ENCODE results near the gene RAB7A. TPM values are rescaled to one million over a fixed set of nuclear protein-coding genes. Genes with fewer than 3 reads are reported as not detected.

RAB7A gene
- total and polyA plus RNA-seq, 12 donors = 76.7 to 446 (median 133) TPM

GRCh38 chr3:128845119-128845777 lies 119.3 kb downstream of the RAB7A start:
- Histone ChIP-seq H3K9me3 (replicated peaks in 1 of 3) (no peaks in the 10 kb centered on the region), H3K27ac (no peak overlapping the region), H3K36me3 (replicated peaks in 1 of 2) (no peaks in the 10 kb centered on the region), H3K4me3 (peak overlapping the region in 2 of 4 donors; percentile 5 to 46), H3K4me1 (replicated peaks in 1 of 2) (peaks cover 7 to 10% of the 10 kb centered on the region in 2 donors), H3K27me3 (no peaks in the 10 kb centered on the region)
- intact Hi-C loops (cut with DNase I) = loop anchor here in 1 of 2 donors (5.0 kb wide), 1 partner anchor 228 kb away; no protein-coding TSS in a partner anchor
- TF ChIP-seq POLR2A (IDR thresholded peaks at IDR 0.05) (no peak), CTCF (IDR thresholded peaks at IDR 0.05) (no peak)
- 44 to 70% (median 56%) methylated on average over 9 to 14 of the region's 14 CpGs for WGBS, 4 donors
- DNase-seq = no peak

DNA sequence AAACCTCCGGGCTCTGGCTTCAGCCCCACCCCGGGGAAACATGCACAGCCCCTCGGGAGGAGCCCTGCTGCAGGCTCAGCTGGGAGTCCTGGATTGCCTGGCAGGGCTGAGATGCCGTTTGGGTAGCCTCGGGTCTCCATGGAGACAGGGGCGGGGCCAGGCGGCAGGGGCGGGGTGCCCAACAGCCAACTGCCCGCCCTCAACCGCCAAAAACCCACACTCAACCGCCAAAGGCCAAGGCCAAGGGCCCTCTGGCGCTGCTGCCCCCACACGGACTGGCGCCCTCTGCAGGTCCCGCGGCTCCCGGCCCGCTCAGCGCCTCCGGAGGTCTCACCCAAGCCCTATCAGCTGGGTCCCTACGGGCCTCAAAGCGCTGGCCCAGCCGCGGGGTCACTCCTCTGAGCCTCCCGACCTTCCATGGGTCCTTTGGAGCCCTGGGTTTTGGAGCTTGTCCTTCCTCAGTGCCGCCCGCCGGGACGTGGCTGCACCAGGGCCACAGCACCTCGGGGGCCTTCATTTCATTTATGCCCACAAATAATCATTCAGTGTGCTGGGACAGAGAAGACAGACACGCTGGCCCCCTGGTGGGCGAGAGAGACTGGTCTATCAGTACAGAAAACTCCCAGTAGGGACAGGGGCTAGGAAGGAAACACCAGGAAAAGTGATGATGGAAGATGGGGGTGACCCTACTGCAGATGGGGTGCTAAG lies 119.9 kb downstream of the RAB7A start:
- no peaks in the 10 kb centered on the region for H3K9me3 ChIP-seq (replicated peaks in 1 of 3)
- intact Hi-C loops (cut with DNase I) = loop anchor here in 1 of 2 donors (5.0 kb wide), 1 partner anchor 229 kb away; no protein-coding TSS in a partner anchor
- WGBS, 4 donors = 1 to 8% (median 3%) methylated on average over 8 to 32 of the region's 32 CpGs
- H3K36me3 ChIP-seq (replicated peaks in 1 of 2) = no peaks in the 10 kb centered on the region
- H3K27ac ChIP-seq = peak overlapping the region in 2 of 5 donors; percentile 59 to 63
- H3K27me3 ChIP-seq = no peaks in the 10 kb centered on the region
- peak overlapping the region in 2 of 4 donors; percentile 5 to 46 for H3K4me3 ChIP-seq
- TF ChIP-seq CTCF (IDR thresholded peaks at IDR 0.05) (peak; percentile 49 to 89 (median 60)), POLR2A (IDR thresholded peaks at IDR 0.05) (no peak)
- peaks cover 7 to 10% of the 10 kb centered on the region in 2 donors for H3K4me1 ChIP-seq (replicated peaks in 1 of 2)
- peak; percentile 86 to 92 (median 91) for DNase-seq

DNA sequence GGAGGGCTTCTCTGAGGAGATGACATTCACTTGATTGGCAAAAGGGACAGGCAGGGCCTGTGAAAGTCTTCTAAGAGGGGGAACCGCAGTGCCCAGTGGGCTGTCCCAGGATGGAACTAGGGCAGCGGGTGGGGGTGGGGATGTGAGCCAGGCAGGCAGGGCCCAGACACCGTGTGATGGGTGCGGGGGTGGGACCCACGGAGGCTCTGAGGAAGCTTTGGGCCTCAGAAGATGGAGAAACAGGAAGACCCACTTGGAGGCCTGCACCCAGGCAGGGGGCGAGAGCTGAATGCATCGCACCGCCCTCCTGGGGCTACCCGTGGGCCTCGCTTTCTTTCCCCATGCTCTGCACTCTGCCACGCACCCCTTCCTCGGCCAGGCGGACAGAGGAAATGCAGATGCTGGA lies 120.5 kb downstream of the RAB7A start:
- H3K4me1 ChIP-seq (replicated peaks in 1 of 2) = peaks cover 7 to 10% of the 10 kb centered on the region in 2 donors
- H3K27me3 ChIP-seq = no peaks in the 10 kb centered on the region
- WGBS, 4 donors = 72 to 76% (median 73%) methylated on average over 13 of the region's 13 CpGs
- H3K27ac ChIP-seq = peak overlapping the region in 2 of 5 donors; percentile 59 to 63
- no peak for TF ChIP-seq POLR2A (IDR thresholded peaks at IDR 0.05)
- no peak for TF ChIP-seq CTCF (IDR thresholded peaks at IDR 0.05)
- intact Hi-C loops (cut with DNase I) = loop anchor here in 1 of 2 donors (5.0 kb wide), 1 partner anchor 229 kb away; no protein-coding TSS in a partner anchor
- H3K4me3 ChIP-seq = no peak overlapping the region
- H3K36me3 ChIP-seq (replicated peaks in 1 of 2) = no peaks in the 10 kb centered on the region
- H3K9me3 ChIP-seq (replicated peaks in 1 of 3) = no peaks in the 10 kb centered on the region
- no peak for DNase-seq

- 90 to 92% (median 90%) methylated on average over 13 to 15 of the region's 15 CpGs for WGBS, 4 donors
- DNase-seq = no peak
- no peak overlapping the region for H3K4me3 ChIP-seq
- TF ChIP-seq CTCF (IDR thresholded peaks at IDR 0.05) (no peak), POLR2A (IDR thresholded peaks at IDR 0.05) (no peak)
- no peak overlapping the region for H3K27ac ChIP-seq
- H3K36me3 ChIP-seq (replicated peaks in 1 of 2) = no peaks in the 10 kb centered on the region
- intact Hi-C loops (cut with DNase I) = loop anchor here in 1 of 2 donors (5.0 kb wide), 1 partner anchor 231 kb away; no protein-coding TSS in a partner anchor
- H3K27me3 ChIP-seq = no peaks in the 10 kb centered on the region
- peaks cover 7 to 10% of the 10 kb centered on the region in 2 donors for H3K4me1 ChIP-seq (replicated peaks in 1 of 2)
- no peaks in the 10 kb centered on the region for H3K9me3 ChIP-seq (replicated peaks in 1 of 3)
Observed at GRCh38 chr3:128847666-128848370, 121.8 kb downstream of the RAB7A start.
